Upper lobe of left lung (tissue), 6 donors: ENCODE data around the gene PRKCH. TPM values are rescaled to one million over a fixed set of nuclear protein-coding genes. Genes with fewer than 3 reads are reported as not detected.

Experiments
- ATAC-seq, 2 donors: fragments of 200-7000 bp; cut with Tn5 transposase; one replicate each; pipeline ENCODE4 v1.9.1; 2022; ENCODE audit warnings: mild to moderate bottlenecking in 2 of 2, moderate library complexity in 2 of 2; ENCODE audit not compliant: low FRiP score in 2 of 2
- DNase-seq, 2 donors: peaks; one replicate each; pipeline ENCODE4 v3.0.0-alpha.2; 2019 to 2020
- H3K27ac ChIP-seq, 4 donors: fragments of 200-600 bp; sonication (generic); one replicate each; pipeline ENCODE4 v1.5.1; 2016 to 2019
- H3K27me3 ChIP-seq, 4 donors: fragments of 200-600 bp; sonication (generic); one replicate each; pipeline ENCODE4 v1.5.1; 2017 to 2019
- H3K36me3 ChIP-seq, 4 donors: fragments of 200-600 bp; sonication (generic); one replicate each; pipeline ENCODE4 v1.5.1; 2016 to 2019
- H3K4me1 ChIP-seq, 4 donors: fragments of 200-600 bp; sonication (generic); one replicate each; pipeline ENCODE4 v1.5.1; 2018 to 2019
- H3K4me3 ChIP-seq, 4 donors: fragments of 200-600 bp; sonication (generic); one replicate each; pipeline ENCODE4 v1.5.1; 2017 to 2019; ENCODE audit warnings: mild to moderate bottlenecking in 2 of 4, moderate library complexity in 1 of 4
- H3K9me3 ChIP-seq, 4 donors: fragments of 200-600 bp; sonication (generic); one replicate each; pipeline ENCODE4 v1.5.1; 2018 to 2019
- EP300 ChIP-seq, 4 donors: sonication (generic); formaldehyde crosslinking; IDR thresholded peaks; one replicate each; pipeline ENCODE4 v1.5.1; 2017; ENCODE audit warnings: antibody characterized with exemption in 4 of 4, control low read depth in 2 of 4
- POLR2A ChIP-seq, 4 donors: fragments of 450-650 bp; IDR thresholded peaks; one replicate each; pipeline ENCODE4 v1.5.1; 2016 to 2017; ENCODE audit warnings: antibody characterized with exemption in 4 of 4, mild to moderate bottlenecking in 2 of 4
- POLR2AphosphoS5 ChIP-seq, 2 donors: sonication (generic); formaldehyde crosslinking; IDR thresholded peaks; one replicate each; pipeline ENCODE4 v1.5.1; 2017; ENCODE audit warnings: antibody characterized with exemption in 2 of 2
- WGBS, 2 donors: methylation state at CpG; one replicate each; pipeline ENCODE4 v1.1.5; 2017 to 2018; 5-methylcytosine and 5-hydroxymethylcytosine counted together
- total RNA-seq, 6 donors: library from RNA; depleted of rRNA in 4 of 6; stranded (reverse); fragments of >200 nt in 4 of 6; gene quantifications; one replicate each; pipeline versions ENCODE4 v1.1.0 to v1.2.1, GENCODE V29; 2016 to 2021
- TF ChIP-seq, protein P1 (sequence below), 6 experiments: fragments of 450-650 bp in 4 of 6; fragments of 200-600 bp in 2 of 6; sonication (generic) in 2 of 6; IDR thresholded peaks; one replicate each; pipeline ENCODE4 v1.5.1; 2016 to 2019; ENCODE audit warnings: antibody characterized with exemption in 6 of 6
- donor health status: DM: no; HTN: no; CAD: no; lungs with moderate emphysema.
- donor health status: DM: no; HTN: yes; CAD: no; lungs with severe emphysema.

Gene PRKCH
- total RNA-seq, 6 donors from 2014 or later, result 54.0 to 102 (median 76.6) TPM

DNA sequence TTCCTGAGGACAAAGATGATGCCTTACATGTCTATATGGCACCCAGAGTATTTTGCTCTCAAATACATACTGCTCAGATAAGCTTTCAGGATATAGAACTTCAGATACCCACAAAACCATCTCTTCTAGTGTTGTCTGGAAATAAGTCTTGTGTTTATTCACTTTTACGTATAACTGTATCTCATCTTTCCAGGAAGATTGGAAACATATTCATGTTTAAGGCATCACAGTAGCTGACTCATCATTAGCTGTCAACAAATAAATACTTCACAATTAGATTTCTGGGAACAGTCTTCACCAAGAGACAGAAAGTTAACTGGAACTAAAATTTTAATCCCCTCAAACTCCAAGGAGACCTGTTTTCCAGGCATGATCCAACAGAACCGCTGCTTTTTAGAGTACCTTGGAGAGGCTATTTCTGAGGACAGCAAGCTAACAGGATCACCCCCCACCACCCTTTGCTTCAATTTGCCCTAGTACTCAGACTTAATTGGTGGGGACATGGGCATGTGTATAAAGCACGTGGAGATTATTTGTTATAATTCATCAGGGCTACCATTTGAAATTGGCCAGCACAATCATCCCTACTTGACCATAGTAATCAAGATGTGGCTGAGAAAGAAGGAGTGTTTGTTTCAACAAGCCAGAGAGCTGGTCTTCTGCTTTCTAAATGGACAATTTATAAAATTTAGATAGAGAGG is 244.6 kb downstream of the PRKCH start:
- Histone ChIP-seq H3K36me3 (no peaks in the 10 kb centered on the region), H3K27ac (peak overlapping the region in 1 of 4 donors; percentile 39), H3K4me1 (peaks cover 55 to 70% (median 65%) of the 10 kb centered on the region in 4 donors), H3K27me3 (no peaks in the 10 kb centered on the region), H3K9me3 (no peaks in the 10 kb centered on the region), H3K4me3 (no peak overlapping the region)
- TF ChIP-seq POLR2A (IDR thresholded peaks at IDR 0.05) (no peak), EP300 (IDR thresholded peaks at IDR 0.05) (peak in 1 of 4 donors; percentile 5)
- WGBS, 2 donors, result 92% methylated on average over 3 of the region's 3 CpGs
- DNase-seq (no peak), ATAC-seq (no peak)

DNA sequence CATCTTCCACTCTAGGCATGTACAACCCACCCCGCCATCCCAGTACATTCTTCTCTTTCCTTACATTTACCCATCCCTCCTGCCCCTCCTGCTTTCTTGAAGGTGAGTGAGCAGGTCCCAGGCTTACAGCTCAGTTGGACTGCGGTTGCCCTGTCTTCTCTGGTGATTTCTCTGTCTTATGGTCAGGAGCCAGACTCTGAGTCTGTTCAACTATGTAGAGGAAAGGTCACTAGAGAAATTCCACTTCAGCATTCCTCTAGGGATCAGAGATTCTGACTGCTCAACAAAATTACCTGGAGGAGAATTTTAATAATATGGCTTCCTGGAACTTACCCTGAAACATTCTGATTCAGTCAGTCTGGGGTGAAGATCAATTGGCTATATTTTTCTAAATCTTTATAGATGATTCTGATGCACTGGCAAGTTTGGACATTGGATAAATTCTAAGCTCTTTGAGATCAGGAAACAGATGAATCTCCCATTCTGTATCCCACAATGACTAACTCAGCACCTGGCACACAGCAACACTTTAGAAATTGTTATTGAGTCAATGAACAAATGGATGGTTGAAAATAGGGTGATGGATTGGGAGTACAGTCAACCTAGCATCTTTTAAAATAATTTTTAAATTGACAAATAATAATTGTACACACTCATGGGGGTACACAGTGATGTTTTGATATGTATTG is 245.3 kb downstream of the PRKCH start:
- TF ChIP-seq POLR2AphosphoS5 (IDR thresholded peaks at IDR 0.05) (no peak), EP300 (IDR thresholded peaks at IDR 0.05) (no peak), POLR2A (IDR thresholded peaks at IDR 0.05) (no peak)
- TF ChIP-seq, protein P1, sequence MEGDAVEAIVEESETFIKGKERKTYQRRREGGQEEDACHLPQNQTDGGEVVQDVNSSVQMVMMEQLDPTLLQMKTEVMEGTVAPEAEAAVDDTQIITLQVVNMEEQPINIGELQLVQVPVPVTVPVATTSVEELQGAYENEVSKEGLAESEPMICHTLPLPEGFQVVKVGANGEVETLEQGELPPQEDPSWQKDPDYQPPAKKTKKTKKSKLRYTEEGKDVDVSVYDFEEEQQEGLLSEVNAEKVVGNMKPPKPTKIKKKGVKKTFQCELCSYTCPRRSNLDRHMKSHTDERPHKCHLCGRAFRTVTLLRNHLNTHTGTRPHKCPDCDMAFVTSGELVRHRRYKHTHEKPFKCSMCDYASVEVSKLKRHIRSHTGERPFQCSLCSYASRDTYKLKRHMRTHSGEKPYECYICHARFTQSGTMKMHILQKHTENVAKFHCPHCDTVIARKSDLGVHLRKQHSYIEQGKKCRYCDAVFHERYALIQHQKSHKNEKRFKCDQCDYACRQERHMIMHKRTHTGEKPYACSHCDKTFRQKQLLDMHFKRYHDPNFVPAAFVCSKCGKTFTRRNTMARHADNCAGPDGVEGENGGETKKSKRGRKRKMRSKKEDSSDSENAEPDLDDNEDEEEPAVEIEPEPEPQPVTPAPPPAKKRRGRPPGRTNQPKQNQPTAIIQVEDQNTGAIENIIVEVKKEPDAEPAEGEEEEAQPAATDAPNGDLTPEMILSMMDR (IDR thresholded peaks at IDR 0.05), result no peak
- WGBS, 2 donors, result 90 to 96% methylated on average over 2 of the region's 2 CpGs
- Histone ChIP-seq H3K9me3 (no peaks in the 10 kb centered on the region), H3K27me3 (no peaks in the 10 kb centered on the region), H3K4me3 (no peak overlapping the region), H3K27ac (peak overlapping the region in 1 of 4 donors; percentile 39), H3K36me3 (no peaks in the 10 kb centered on the region), H3K4me1 (peaks cover 48 to 63% (median 58%) of the 10 kb centered on the region in 4 donors)
- ATAC-seq (no peak), DNase-seq (no peak)

DNA sequence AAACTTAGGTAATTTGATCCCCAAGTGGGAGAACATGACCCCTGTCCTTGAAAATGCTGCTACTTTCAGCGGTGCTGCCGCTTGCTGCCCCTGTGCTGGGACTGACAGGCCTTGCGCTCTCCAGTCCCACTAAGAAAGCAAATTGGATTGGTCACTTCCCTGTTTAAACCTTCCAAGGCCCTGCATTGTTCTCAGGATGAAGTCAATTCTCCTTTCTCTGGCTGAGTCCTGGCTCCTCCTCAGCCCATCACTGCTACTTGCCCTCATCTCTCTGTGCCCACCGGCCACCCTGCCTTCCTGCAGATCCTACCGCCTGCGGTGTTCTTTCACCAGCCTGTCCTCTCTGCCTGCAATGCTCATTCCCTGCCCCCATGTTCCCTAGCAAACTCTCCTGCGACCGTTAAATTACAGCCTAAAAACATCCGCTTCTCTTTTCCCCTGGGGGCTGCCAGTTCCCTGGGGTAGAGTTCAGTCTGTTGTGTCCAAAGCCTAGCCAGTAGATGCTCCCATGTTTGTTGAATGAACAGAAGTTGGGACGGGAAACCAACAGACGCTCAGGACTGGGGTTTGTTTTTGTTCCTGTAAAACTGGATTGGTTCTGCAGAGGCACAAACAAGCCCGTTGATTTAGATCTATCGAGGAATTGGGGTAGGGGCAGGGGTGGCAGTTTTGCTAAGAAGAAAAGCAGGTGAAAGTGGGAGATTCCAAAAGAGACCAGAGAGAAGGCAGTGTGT is 246.6 kb downstream of the PRKCH start:
- H3K36me3 ChIP-seq, result no peaks in the 10 kb centered on the region
- H3K4me3 ChIP-seq, result peak overlapping the region in 3 of 4 donors; percentile 18 to 47 (median 31)
- 62 to 67% methylated on average over 13 of the region's 13 CpGs for WGBS, 2 donors
- H3K27ac ChIP-seq, result peak overlapping the region; percentile 62 to 83 (median 76)
- H3K9me3 ChIP-seq, result no peaks in the 10 kb centered on the region
- no peak for DNase-seq
- peak in 1 of 4 donors; percentile 10 for TF ChIP-seq POLR2A (IDR thresholded peaks at IDR 0.05)
- TF ChIP-seq, protein P1 (IDR thresholded peaks at IDR 0.05), result no peak
- TF ChIP-seq POLR2AphosphoS5 (IDR thresholded peaks at IDR 0.05), result no peak
- ATAC-seq, result no peak
- H3K4me1 ChIP-seq, result peaks cover 35 to 51% (median 45%) of the 10 kb centered on the region in 4 donors
- no peaks in the 10 kb centered on the region for H3K27me3 ChIP-seq

DNA sequence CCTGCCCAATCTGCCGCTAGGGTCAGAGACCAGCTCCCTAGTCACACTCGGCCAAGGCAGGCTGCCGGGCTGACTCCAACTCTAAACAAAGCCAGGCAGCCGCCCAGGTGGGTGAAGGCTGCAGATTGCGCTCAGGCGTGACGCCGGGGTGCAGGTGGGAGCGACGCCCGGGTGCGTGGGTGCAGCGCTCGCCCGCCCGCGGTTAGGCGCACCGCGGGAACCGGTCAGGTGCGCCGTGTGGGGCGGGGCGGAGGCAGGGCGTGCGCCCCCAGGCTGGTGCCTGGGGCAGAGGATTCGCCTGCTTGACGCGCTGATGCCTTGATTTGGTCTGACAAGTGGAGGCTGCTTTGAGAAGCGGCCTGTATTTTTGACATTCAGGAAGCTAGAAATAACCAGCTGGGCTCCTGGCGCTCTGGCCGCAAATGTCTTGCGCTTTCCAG is 247.2 kb downstream of the PRKCH start:
- no peaks in the 10 kb centered on the region for H3K9me3 ChIP-seq
- peak; percentile 1 to 31 for ATAC-seq
- 42 to 62% methylated on average over 7 to 18 of the region's 34 CpGs for WGBS, 2 donors
- peak overlapping the region; percentile 62 to 83 (median 76) for H3K27ac ChIP-seq
- TF ChIP-seq POLR2A (IDR thresholded peaks at IDR 0.05), result peak in 1 of 4 donors; percentile 57
- TF ChIP-seq, protein P1 (IDR thresholded peaks at IDR 0.05), result peak in 3 of 6 experiments; percentile 21 to 25 (median 22)
- no peak for TF ChIP-seq POLR2AphosphoS5 (IDR thresholded peaks at IDR 0.05)
- peak overlapping the region in 3 of 4 donors; percentile 18 to 47 (median 31) for H3K4me3 ChIP-seq
- no peaks in the 10 kb centered on the region for H3K36me3 ChIP-seq
- DNase-seq, result peak; percentile 53 to 89
- H3K4me1 ChIP-seq, result peaks cover 33 to 48% (median 41%) of the 10 kb centered on the region in 4 donors
- no peaks in the 10 kb centered on the region for H3K27me3 ChIP-seq

DNA sequence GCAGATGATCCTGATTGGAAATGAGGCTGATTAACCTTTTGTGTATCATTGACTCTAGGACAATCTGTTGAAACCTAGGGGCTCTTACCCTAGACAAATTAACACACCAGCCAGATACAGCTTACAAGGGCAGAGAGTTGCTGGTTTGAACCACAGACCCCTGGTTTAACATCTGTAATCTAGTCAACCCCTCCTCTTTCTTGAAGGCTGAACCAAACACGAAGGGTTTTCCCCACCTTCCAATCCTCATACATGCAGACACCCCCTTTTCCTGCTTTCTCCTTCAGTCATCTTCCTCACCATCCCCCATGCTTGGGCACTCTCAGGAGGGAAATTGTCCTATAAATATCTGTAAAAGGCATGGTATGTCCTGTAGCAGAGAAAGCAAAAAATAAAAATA is 247.9 kb downstream of the PRKCH start:
- TF ChIP-seq, protein P1 (IDR thresholded peaks at IDR 0.05), result no peak
- TF ChIP-seq POLR2A (IDR thresholded peaks at IDR 0.05), result no peak
- no peak for TF ChIP-seq POLR2AphosphoS5 (IDR thresholded peaks at IDR 0.05)
- TF ChIP-seq EP300 (IDR thresholded peaks at IDR 0.05), result no peak
- Histone ChIP-seq H3K4me1 (peaks cover 31 to 45% (median 39%) of the 10 kb centered on the region in 4 donors), H3K9me3 (no peaks in the 10 kb centered on the region), H3K27me3 (no peaks in the 10 kb centered on the region), H3K4me3 (no peak overlapping the region), H3K27ac (peak overlapping the region; percentile 62 to 83 (median 76)), H3K36me3 (no peaks in the 10 kb centered on the region)
- DNase-seq, result no peak
- no peak for ATAC-seq
- 42 to 46% methylated on average over 1 of the region's 1 CpG for WGBS, 2 donors
